OCI-LY7 (cell line): ENCODE measurements around the gene MAPKAPK3. TPM values are rescaled to one million over a fixed set of nuclear protein-coding genes. Genes with fewer than 3 reads are reported as not detected.

ENCODE experiments used
- BruUV-seq: library from RNA; stranded (reverse); fragments of 400-500 nt; replicated peaks from 2 replicates; lab custom pipeline; 2021; lab: Mats Ljungman, UMichigan
- CTCF ChIA-PET: fragments of 300-600 bp; sonication (Branson Sonifier 250); formaldehyde crosslinking; loops from one replicate; lab custom pipeline; 2022; ENCODE audit warnings: antibody characterized with exemption; ENCODE audit not compliant: unreplicated experiment; lab: Charles Lee
- POLR2A ChIA-PET: fragments of 300-600 bp; sonication (Branson Sonifier 250); formaldehyde crosslinking; loops from one replicate; lab custom pipeline; 2022; ENCODE audit warnings: antibody characterized with exemption; lab: Charles Lee
- DNase-seq: peaks from one replicate; pipeline ENCODE4 v3.0.0-alpha.2; 2015; ENCODE audit warnings: low spot score
- H2AFZ ChIP-seq: fragments of 200-600 bp; sonication (generic), shearing (Covaris generic); 2 replicates; pipeline ENCODE4 v1.6.1; 2014; ENCODE audit warnings: mild to moderate bottlenecking, antibody characterized with exemption, low read length, moderate library complexity
- H3K27ac ChIP-seq: fragments of 200-600 bp; sonication (generic); 2 replicates; pipeline ENCODE4 v1.5.1; 2014; ENCODE audit warnings: mixed run types, low read depth, mild to moderate bottlenecking, moderate library complexity, low read length, inconsistent platforms; ENCODE audit not compliant: poor library complexity, severe bottlenecking
- H3K36me3 ChIP-seq: fragments of 200-600 bp; sonication (generic); 2 replicates; pipeline ENCODE4 v1.6.1; 2014; ENCODE audit warnings: mild to moderate bottlenecking, antibody characterized with exemption, low read length, moderate library complexity, mixed read lengths; ENCODE audit not compliant: insufficient read depth
- H3K4me1 ChIP-seq: fragments of 200-600 bp; sonication (generic); 2 replicates; pipeline ENCODE4 v1.5.1; 2014; ENCODE audit warnings: mild to moderate bottlenecking, low read length; ENCODE audit not compliant: insufficient read depth, poor library complexity, severe bottlenecking
- H3K4me2 ChIP-seq: fragments of 200-600 bp; sonication (generic); 2 replicates; pipeline ENCODE4 v1.6.1; 2014; ENCODE audit warnings: mild to moderate bottlenecking, low read length
- H3K4me3 ChIP-seq: fragments of 200-600 bp; sonication (generic); 2 replicates; pipeline ENCODE4 v1.5.1; 2014; ENCODE audit warnings: mild to moderate bottlenecking, low read depth, low read length; ENCODE audit not compliant: poor library complexity, severe bottlenecking
- H3K79me2 ChIP-seq: fragments of 200-600 bp; sonication (generic); 2 replicates; pipeline ENCODE4 v1.6.1; 2016; ENCODE audit warnings: low read depth, mild to moderate bottlenecking, low read length, moderate library complexity, mixed read lengths; ENCODE audit not compliant: insufficient read depth
- H3K9me2 ChIP-seq: fragments of 200-600 bp; sonication (generic); 2 replicates; pipeline ENCODE4 v1.6.1; 2016; ENCODE audit warnings: mild to moderate bottlenecking, low read length, mixed read lengths; ENCODE audit not compliant: insufficient read depth
- H3K9me3 ChIP-seq: fragments of 200-600 bp; sonication (generic); 2 replicates; pipeline ENCODE4 v1.6.1; 2014; ENCODE audit warnings: mild to moderate bottlenecking, mixed run types, low read length, mixed read lengths
- H4K20me1 ChIP-seq: fragments of 200-600 bp; sonication (generic); 2 replicates; pipeline ENCODE4 v1.6.1; 2014; ENCODE audit warnings: mild to moderate bottlenecking, antibody characterized with exemption, low read length, moderate library complexity, mixed read lengths; ENCODE audit not compliant: insufficient read depth
- EZH2phosphoT487 ChIP-seq: fragments of 200-600 bp; sonication (generic); IDR thresholded peaks from 2 replicates; pipeline ENCODE4 v1.6.1; 2018; ENCODE audit warnings: low read depth, borderline replicate concordance, mild to moderate bottlenecking, mixed run types, antibody characterized with exemption, low read length, moderate library complexity, mixed read lengths
- intact Hi-C: fragments of 100-400 bp; cut with micrococcal nuclease; formaldehyde crosslinking; loops from one replicate; pipeline ENCODE4 v1.10.0; 2022; ENCODE audit not compliant: unreplicated experiment
- total RNA-seq, 2 experiments: library from RNA; depleted of rRNA in 1 of 2; stranded (reverse); fragments of >200 nt in 1 of 2; shearing (Covaris generic) in 1 of 2; gene quantifications; 2 replicates each; pipeline ENCODE4 v1.2.3, GENCODE V29; 2014 to 2022
- TF ChIP-seq, protein P1 (sequence below): fragments of 200-600 bp; sonication (generic); conservative IDR thresholded peaks from 2 replicates; pipeline ENCODE4 v1.5.1; 2014; ENCODE audit warnings: mild to moderate bottlenecking, antibody characterized with exemption, low read length, moderate library complexity, mixed read lengths

The MAPKAPK3 gene
- total RNA-seq, 2 experiments from 2014 or later = 17.5 to 25.2 TPM

DNA sequence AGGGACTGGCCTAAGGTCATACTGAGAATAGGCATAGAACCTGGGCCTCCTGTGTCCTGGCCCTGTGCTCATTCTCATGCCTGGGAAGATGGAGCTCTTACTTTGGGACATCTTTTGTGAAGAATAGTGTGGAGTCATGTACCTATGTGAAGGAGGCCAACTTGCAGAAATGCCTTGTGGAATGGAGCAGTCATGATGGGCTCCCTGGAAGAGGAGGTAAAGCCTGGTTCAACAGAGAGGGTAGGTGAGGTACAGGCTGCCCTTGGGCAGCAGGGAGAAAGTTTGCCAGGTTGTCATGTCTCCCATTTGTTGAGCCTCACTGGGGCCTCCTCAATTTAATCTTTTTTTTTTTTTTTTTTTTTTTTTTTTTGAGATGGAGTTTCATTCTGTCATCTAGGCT, 18.1 kb downstream of the MAPKAPK3 start:
- BruUV-seq = no TSS peak
- CTCF ChIA-PET = interaction anchor here (0.5 kb wide), 1 partner anchor 205 kb away, joined by 7 read pairs; no protein-coding TSS in a partner anchor
- POLR2A ChIA-PET = no interaction called here

DNA sequence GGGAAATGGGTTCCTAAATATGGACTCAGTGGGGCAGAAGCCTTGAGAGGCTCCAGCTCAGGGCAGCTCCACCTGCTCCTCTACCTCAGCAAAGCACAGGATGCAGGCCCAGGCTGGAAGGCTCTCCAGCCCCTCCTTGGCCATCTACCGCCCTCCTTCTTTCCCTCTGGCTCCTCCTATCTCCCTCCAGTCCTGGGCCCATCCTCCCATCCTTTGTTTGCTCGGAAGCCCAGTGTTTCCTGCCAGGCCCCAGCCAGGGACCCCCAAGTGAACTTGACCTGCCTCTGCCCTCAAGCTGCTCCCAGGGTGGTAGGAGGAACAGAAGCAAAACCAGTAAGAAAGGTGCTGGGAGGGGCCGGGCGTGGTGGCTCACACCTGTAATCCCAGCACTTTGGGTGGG, 20.1 kb downstream of the MAPKAPK3 start:
- no peaks in the 10 kb centered on the region for H3K79me2 ChIP-seq
- CTCF ChIA-PET = no interaction called here
- H3K4me1 ChIP-seq = no peaks in the 10 kb centered on the region

More for the DNA sequence above, 18.1 kb downstream of the MAPKAPK3 start:
- Histone ChIP-seq H3K4me3 (no peak overlapping the region), H3K9me2 (no peaks in the 10 kb centered on the region), H2AFZ (no peak overlapping the region), H3K4me2 (no peak overlapping the region), H3K4me1 (no peaks in the 10 kb centered on the region), H3K9me3 (no peaks in the 10 kb centered on the region), H4K20me1 (no peaks in the 10 kb centered on the region), H3K79me2 (no peaks in the 10 kb centered on the region), H3K36me3 (no peaks in the 10 kb centered on the region), H3K27ac (no peak overlapping the region)
- TF ChIP-seq, protein P1, sequence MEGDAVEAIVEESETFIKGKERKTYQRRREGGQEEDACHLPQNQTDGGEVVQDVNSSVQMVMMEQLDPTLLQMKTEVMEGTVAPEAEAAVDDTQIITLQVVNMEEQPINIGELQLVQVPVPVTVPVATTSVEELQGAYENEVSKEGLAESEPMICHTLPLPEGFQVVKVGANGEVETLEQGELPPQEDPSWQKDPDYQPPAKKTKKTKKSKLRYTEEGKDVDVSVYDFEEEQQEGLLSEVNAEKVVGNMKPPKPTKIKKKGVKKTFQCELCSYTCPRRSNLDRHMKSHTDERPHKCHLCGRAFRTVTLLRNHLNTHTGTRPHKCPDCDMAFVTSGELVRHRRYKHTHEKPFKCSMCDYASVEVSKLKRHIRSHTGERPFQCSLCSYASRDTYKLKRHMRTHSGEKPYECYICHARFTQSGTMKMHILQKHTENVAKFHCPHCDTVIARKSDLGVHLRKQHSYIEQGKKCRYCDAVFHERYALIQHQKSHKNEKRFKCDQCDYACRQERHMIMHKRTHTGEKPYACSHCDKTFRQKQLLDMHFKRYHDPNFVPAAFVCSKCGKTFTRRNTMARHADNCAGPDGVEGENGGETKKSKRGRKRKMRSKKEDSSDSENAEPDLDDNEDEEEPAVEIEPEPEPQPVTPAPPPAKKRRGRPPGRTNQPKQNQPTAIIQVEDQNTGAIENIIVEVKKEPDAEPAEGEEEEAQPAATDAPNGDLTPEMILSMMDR = no peak
- TF ChIP-seq EZH2phosphoT487 = no peak
- intact Hi-C loops = no loop called here
- no peak for DNase-seq

DNA sequence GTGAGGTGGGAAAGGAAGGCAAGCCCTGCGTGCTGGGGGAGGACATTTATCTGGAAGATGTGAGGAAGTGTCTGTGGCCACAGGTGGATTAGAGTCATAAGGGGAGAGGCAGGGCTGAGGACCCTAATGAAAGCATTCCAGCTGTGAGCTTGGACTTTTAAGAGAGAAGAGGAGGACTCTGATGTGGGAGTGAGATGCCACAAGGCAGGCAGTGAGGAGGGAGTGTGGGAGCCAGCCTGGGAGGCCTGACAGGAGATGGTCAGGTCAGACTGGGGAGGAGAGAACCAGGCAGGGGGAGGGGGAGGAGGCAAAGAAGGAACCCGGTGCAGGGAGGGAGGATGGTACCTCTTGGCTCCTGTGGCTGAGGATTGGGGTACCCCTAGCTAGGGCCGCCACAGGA, 21.0 kb downstream of the MAPKAPK3 start:
- no peak overlapping the region for H3K4me2 ChIP-seq
- H3K79me2 ChIP-seq = no peaks in the 10 kb centered on the region
- ChIA-PET POLR2A (no interaction called here), CTCF (no interaction called here)
- no peaks in the 10 kb centered on the region for H4K20me1 ChIP-seq
- no peak overlapping the region for H3K27ac ChIP-seq
- no peaks in the 10 kb centered on the region for H3K9me3 ChIP-seq
- intact Hi-C loops = no loop called here
- TF ChIP-seq, protein P1 = no peak
- TF ChIP-seq EZH2phosphoT487 = no peak
- H3K36me3 ChIP-seq = 0 out of 2 replicates have a peak, but pooled peaks cover 7% of the 10 kb centered on the region
- no peaks in the 10 kb centered on the region for H3K4me1 ChIP-seq
- no peak for DNase-seq
- BruUV-seq = no TSS peak
- H3K4me3 ChIP-seq = no peak overlapping the region
- H2AFZ ChIP-seq = no peak overlapping the region
- H3K9me2 ChIP-seq = no peaks in the 10 kb centered on the region

More for the DNA sequence above, 20.1 kb downstream of the MAPKAPK3 start:
- intact Hi-C loops = no loop called here
- H2AFZ ChIP-seq = no peak overlapping the region
- no peaks in the 10 kb centered on the region for H4K20me1 ChIP-seq
- 0 out of 2 replicates have a peak, but pooled peaks cover 6% of the 10 kb centered on the region for H3K36me3 ChIP-seq
- BruUV-seq = no TSS peak
- no peak for DNase-seq
- no peak overlapping the region for H3K4me2 ChIP-seq
- no peaks in the 10 kb centered on the region for H3K9me2 ChIP-seq
- no peak overlapping the region for H3K4me3 ChIP-seq
- TF ChIP-seq EZH2phosphoT487 = no peak
- TF ChIP-seq, protein P1 = no peak
- POLR2A ChIA-PET = interaction anchor here (0.7 kb wide), 1 partner anchor 1046 kb away, joined by 3 read pairs; no protein-coding TSS in a partner anchor
- no peak overlapping the region for H3K27ac ChIP-seq
- no peaks in the 10 kb centered on the region for H3K9me3 ChIP-seq
